NCI-H1694 (cell line): Measurements from ENCODE around the gene CAD.
"Not testable (repeated sequence)": the region's sequence is repeated elsewhere in the genome, so short reads cannot be mapped to it uniquely, and the experiment has no call there.

Experiments
- DNase-seq: peaks from one replicate; lab custom pipeline; 2025; lab: John Stamatoyannopoulos, UW

CAD gene

DNA sequence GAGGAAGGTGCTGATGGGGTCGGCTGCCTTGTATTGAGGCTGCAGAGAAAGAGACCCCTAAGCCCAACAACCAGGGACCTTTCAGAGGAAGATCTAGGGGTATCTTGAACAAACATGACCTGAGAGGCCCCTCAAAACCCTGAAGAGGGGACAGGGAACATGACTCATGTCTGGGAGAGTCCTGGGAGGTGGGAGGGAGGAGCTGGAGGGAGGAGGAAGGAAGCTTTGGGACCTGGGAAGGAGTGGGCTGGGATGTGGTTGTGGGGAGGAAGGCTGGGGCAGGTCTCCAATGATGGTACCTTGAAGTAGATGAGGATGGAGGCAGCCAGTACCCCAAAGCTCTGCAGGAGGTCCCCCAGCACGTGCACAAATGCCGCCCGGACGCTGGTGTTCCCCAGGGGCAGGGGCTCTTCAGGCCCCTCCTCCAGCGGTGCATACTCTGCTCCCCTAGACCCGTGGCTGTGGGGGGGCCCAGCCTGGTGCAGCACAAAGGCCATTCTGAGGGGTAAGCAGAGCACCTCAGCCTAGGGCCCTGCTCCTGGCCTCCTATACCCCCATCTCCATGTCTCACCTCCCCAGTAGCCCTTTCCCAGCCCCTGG, 39.8 kb downstream of the CAD start:
- DNase-seq, result no peak

DNA sequence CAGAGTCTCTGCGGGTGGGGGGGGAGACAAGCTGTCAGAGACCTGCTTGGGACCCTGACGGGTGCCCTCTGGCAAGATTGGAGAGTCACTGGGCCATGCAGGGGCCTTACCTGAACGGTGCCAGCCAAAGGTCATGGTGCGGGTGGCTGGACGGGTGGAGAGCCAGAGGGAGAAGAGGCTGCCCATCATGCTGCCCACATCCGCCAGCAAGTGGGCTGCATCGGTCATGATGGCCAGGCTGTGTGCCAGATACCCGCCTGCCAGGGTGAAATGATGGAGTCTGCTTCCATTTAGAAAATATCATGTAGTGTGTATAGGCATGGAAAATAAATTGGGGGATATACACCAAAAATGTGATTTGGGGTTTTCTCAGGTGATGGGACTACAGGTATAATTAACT, 40.9 kb downstream of the CAD start:
- DNase-seq, result no peak

DNA sequence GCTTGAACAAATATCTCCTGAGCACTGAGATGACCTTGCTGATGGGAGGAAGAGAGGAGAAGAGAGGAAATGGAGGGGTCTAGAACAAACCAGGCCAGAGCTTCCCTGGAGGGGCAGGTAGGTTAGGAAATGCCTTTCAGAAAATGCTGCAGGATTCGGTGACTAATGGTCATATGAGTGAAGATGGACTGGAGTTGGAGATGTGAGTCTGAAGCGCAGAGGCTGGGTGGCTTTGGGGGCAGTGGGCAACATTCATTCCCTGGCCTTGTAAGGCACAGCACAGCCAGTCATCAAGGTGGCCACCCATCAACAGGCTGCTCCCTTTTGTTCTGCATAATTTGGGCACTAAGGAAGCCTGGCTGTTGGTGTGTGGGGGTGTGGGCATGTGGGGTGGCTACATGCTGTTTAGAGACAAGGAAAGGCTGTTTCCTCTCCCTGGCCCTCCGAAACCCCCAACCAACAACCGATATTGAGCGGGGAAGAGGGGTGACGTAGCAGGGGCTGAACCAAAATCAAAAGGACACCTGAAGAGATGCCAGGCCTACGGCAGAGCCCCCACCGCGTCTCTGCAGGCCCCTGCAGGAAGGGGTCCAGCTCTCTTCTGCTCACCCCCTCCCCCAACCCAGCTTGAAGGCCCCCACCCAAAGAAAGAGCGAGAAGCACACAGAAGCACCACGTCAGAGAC, 44.2 kb downstream of the CAD start:
- DNase-seq, result no peak

DNA sequence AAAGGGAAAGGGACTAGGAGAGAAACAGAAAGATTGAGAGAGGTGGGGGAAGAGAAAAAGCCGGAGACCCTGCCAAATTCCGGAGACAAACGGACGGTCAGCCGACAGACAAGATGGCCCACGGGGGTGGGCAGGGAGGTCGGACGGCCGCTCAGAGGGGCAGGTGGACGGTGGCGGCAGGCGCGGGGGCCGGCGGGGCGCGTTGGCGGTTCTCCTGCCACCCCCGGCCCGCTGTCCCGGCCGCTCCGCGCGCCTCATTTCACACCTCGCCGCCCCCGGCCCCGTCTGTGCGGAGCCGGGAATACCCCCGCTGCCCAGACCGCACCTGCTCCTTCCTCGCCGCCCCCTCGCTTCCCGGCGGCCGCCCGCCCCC, 44.7 kb downstream of the CAD start:
- DNase-seq, result no peak

DNA sequence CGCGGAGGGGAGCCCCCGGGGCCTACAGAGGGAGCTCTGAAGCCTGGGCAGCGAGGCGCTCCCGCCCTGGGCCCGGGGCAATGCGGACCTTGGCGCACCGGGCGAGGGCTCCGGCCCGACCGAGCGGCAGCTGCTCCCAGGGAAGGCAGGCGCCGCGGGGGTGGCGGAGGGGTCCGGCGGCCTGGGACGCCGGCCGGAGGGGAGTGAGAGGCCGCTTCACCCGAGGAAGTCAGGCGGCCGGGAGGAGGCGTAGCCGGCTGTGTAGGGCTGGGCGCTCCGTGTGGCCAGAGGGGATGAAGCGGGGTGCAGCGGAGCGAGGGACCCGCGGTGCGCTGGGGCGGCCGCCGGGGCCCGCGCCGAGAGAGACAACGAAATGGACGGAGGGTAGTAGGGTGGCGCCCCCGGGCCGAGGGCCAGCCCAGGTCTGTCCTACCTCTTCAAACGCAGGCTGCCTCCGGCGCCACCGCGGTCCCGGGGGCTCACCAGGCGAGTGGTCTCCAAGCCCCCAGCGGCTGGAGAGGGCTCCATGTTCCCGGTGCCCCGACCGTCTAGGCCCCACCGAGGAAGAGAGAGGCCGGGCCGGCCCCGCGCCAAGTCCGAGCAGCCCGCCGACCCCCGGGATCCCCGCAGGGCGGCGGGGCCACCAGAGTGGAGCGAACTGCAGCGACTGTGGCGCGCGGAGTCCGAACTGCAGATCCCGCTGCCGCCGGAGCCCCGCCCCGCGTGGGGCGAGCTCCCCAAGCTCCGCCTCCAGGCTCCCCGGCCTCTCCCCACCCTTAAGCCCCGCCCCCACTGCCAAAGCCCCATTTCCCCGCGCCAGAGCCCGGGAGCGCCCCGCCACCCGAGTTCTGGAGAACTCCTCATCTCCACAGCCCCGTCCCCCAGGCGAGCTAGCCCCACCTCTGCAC, 45.5 kb downstream of the CAD start, which contains the start of gene SLC30A3:
Gene SLC30A3 (minus strand): TSS at position 669 of the 908 bp plus-strand sequence. CDS start 141 bp downstream, at position 528.
- DNase-seq, result peak; percentile 10

DNA sequence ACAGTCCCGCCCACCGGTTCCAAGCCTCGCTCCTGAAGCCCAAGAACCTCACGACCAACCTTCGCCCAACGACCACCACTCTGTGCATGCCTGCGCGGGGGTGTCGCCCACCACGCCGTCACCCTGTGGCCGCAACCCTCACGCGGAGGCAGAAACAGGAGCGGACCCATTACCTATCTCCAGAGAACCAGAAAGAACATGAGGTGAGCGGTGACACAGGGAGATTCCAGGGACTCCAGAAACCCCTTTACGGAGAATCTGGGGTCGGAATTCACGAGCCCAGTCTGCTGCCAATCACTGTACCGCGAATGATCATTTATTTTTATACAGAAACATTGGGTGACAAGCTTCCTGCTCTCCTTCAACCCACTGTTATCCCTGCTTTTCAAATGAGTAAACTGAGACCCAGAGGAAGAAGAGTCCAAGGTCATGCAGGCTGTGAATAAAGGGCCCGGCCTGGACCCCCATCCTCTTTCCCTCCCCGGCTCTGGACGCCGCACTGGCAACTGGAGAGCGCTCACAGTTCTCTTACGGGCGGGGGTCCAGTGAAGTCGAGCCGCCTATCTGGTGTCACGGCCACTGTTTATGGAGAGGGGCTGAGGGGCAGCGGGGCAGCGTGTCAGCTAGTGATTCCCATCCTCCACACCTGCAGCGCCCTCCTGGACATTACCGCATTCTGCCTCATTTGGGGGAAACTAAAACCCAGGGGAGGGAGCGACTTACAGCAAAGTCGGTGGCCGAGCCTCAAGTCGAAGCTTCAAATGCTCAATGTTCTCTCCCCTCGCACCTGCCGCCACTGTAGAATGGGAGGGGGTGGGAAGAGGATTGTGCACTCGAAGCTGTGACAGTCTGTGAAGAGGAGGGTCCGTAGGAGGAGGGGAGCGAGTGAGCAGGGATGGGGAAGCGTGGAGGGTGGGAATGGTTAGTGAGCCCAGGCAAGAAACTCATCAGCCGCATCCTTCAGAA, 46.4 kb downstream of the CAD start:
- no peak for DNase-seq

DNA sequence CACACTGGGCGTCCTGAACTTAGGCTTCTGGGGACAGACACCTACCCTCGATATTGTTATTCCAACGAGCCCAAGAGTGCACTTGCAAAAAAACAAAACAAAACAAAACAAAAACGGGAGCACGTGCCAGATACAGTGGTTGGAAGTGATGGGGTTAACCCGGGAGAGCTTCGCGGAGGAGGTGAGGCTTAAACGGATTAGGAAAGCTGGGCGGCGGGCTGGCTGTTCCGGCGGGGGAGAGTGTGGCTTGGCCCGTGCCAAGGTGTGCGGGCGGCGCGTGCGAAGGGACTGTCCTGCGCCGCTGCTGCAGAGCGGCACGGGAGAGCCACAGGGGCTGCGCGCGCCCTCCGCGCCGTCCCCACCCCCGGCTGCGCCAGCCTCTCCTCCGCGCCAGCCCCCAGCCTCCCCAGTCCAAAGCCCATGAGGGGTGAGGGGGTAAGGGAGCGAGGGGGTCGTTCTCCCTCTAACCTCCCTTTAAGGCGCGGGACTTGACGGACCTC, 47.1 kb downstream of the CAD start:
- DNase-seq, result no peak

DNA sequence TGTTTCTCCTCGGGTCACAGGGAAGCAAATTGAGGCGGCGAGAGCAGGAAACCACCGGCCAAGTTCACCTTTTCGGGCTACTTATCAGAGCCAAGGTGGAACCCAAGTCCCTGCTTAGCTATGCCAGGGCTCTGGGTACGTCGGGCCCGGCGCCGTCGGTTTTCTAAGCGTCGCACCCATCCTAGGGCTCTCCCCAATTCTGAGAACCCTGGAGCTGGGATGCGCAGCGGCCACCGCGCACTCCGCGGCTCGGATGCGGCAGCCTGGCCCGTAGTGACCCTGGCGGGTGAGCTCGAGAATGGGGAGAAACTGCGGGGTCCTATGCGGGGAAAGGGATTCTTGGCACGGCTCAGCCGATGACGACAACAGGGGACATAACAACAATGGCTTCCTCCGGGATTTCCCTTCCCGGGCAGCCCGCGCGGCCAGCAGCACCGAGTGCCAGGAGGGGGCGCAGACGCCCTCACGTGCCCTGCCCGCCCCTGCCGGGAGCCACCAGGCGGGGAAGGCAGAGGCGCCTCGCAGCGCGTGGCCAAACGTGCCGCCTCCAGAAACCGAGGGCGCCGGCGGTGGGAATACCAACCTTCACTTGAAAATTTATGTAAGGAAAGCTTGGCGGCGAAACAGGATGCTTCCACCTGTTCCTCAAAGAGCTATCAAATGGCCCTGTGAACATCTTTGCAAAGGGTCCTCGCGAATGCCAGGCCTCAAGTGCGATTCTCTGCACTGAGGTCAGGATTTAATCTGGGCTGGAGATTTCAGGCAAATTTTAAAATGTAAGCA, 47.8 kb downstream of the CAD start:
- DNase-seq, result peak; percentile 52

DNA sequence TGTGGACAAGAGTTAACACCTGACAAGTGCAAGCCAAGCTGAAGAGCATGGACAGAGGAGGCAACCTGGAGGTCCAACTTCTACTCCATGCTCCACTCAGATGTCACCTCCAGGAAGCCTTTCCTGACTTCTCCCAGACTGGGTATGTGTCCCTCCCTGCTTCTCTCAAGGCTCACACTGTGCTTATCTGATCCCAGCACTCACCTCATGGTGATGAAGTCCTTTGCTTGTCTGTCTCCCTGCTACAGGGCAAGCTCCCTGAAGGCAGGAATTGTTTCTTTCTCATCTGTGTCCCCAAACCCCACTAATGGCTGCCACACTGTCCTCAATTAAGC, 48.3 kb downstream of the CAD start:
- no peak for DNase-seq

DNA sequence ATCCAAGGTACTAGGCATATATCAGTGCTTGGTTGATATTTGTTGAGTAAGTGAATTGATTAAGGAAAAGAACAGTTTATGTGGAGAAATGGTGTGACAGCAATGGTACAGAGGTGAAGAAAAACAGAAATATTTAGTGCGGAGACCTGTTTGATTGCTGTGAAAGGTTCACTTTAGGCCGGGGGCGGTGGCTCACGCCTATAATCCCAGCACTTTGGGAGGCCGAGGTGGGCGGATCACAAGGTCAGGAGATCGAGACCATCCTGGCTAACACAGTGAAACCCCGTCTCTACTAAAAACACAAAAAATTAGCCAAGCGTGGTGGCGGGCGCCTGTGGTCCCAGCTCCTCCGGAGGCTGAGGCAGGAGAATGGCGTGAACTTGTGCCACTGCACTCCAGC, 51.1 kb downstream of the CAD start:
- DNase-seq, result not testable (repeated sequence)

DNA sequence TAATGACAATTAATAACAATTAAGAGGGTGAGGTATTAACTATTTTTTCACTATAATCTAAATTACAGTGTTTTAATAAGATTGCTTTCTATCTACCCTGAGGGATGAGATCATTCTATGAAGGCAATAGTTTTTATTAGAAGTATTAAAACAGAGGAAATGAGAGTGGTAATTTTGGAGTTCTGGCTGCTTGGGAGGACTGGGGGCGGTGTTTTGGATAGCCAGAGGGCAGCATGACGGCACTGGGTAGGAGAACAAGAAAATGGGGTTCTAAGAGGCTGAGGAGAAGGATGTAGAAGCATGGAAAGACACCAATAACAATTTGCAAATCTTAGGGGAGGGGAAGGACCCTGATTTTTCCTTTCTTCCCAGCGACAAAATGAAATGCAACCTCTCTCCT, 53.0 kb downstream of the CAD start:
- DNase-seq, result no peak

DNA sequence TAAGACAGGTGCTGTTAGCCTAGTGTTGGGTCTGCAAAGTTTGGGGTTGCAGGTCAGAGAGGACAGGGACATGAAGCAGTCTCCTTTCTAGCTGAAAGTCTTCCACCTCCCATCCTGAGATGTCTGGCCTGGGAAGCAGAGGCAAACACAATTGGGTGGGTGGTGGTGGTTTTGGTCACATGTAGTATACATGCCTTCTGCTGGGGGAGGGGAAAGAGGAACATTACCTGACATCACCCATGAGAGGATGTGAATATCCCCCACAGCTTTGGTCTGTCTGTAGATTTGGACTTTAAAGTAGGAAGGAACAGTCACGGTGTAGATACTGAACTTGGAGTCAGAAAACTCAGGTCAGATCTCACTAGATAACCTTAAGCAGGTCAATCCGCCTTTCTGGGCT, 53.5 kb downstream of the CAD start:
- no peak for DNase-seq

DNA sequence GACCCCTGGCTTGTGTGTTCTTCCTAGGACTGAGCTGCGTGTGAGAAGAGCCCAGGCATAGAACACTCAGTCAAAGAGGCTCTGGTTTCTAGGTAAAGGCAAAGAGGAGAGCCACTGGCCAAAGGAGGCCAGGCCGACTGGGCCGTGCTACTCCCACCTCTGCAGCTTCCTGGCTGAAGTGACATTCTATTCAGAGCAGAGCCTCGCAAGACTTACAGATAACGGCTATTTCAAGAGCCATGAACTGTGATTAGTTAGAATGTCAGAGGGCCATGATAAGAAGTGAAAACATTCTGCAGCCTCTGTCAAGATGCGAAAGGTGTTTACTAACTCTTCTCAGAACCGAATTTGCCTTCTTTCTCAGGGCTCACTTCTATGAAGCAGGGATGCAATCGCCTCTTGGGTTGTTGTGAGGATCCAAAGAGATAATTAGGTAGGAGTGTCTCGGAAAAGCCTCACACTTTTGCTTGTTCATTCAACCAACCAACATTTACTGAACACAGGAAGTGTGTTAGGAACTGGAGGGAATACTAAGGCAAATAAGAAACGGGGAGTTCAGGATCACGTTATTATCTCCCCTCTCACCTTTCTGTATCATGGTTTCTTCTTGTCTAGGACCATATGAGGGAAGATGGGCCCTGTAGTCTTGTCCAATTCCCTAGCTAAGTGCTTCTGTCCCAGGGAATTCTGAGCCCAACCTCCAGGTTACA, 54.6 kb downstream of the CAD start:
- DNase-seq, result no peak

DNA sequence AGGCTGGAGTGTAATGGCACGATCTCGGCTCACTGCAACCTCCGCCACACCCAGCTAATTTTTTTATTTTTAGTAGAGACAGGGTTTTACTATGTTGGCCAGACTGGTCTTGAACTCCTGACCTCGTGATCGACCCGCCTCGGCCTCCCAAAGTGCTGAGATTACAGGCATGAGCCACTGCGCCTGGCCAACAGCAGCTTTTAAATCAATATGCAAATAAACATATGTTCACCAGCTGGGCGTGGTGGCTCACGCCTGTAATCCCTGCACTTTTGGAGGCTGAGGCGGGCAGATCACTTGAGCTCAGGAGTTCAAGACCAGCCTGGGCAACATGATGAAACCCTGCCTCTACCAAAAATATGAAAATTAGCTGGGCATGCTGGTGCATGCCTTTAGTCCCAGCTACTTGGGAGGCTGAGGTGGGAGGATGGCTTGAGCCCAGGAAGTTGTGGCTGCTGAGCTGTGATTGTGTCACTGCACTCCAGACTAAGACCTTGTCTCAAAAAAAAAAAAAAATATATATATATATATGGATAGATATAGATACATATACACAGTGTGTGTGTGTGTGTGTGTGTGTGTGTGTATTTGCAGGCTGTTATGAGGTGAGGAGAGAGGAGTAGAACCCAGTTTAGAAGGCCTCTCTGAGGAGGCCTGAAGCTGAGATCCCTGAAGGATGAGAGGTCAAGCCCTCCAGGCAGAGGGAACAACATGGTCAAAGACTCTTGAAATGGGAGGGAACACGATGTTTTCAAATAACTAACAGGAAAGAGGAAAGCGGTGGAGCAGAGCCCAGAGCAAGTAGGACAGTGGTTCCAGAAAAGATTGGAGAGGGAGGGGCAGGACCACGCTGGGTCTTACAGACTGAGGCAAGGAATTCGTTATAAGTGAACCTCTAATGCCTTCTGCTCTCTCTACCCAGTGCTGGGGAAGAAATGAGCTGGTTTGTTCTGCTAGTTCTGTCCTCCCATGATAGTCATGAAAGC, 55.7 kb downstream of the CAD start:
- not testable (repeated sequence) for DNase-seq

DNA sequence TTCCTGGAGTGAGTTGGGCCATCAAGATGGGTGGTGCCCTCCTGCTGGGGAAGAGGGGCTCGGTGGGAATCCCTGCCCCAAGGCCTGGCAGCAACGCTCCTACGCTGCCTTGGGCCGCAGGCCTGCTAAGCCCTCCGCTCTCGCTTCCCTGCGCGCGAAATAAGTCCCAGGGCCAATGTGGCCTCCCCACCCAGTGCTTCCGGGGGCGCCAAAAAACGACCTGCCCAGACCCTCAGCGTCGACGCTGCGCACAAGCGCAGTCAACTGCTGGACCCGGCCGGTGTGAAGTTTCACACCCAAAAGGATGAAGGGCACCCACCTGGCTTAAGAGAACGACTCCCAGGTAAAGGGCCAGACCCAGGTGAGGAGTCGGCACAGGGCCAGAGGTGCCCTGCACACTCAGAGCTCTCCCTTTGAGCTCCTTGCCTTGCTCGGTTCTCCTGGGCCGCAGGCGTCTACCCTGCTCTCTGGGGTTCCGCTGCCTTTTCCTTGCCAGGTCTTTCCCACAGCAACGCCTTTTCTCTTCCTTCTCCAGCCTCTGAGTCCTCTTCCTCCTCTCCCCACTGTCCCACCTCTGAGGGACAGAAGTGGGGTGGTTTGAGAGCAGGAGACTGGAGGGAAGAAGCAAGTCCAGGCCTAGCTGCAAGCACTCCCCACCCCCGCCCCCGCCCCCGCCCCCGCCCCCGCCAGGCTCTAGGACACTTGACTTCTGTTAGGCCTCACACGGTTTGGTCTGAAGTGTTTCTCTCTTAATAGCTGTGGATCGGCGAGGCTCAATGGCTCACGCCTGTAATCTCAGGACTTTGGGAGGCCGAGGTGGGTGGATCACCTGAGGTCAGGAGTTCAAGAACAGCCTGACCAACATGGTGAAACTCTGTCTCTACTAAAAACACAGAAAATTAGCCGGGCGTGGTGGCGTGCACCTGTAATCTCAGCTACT, 58.3 kb downstream of the CAD start, which contains the start of gene DNAJC5G:
Gene DNAJC5G (plus strand): TSS at position 223 of the 940 bp plus-strand sequence. CDS start 1,296 bp downstream, outside the sequence.
- no peak for DNase-seq

DNA sequence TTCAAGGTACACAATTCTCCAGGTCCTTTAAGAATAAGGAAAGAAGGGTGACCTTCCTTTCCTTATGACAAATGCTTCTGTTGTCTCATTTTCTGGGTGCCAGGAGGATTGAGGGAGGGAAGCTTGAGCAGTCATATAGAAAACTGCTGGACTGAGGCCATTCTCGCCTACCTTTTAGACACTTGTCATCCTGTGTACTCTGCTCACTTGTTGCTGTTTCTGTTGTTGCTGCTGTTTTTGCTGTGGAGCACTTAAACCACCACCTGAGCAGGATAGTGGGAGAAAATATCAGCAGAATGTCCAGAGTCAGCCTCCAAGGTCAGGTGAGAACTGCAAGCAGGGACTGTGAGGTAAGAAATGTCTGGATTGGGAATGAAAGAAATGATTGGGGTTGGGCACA, 60.8 kb downstream of the CAD start:
- no peak for DNase-seq

DNA sequence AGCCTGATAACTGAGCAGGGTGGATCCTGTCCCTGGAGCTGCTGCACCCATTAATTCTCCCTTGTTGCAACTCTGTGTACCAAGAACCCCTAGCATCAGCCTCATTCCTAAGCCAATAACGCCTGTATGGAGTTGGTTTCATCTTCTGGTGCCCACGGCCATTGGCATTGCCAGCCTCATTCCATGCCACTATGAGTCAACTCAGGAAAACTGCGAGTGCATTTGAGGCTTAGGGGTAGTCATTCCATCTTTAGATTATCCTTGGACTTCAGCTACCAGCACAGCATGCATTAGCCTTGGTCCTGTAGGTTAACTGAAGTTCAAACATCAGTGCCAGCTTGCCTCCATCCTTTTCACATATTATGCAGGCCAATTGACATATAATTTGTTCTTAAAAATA, 63.7 kb downstream of the CAD start:
- no peak for DNase-seq

DNA sequence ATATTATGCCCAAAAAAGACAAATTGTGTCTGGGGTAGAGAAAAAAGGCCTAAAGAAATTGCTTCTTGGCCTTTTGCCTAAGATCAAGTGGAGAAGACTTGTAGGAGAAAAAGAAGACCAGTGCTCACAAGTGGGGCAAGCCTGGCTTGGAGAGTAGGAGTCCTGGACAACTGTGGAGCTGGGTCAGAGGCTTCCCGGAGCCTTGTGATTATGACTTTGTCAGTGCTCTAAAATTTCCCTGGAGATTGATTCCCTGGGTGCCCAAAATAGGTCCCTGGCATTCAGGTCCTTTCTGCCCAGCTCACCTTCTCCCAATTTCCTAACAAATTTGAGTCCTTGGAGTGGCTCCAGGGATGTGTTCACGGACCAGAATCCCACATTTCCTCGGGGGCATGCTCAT, 64.3 kb downstream of the CAD start:
- no peak for DNase-seq
